Ovary (tissue), 9 donors: ENCODE data around the gene DNM2. TPM values are rescaled to one million over a fixed set of nuclear protein-coding genes. Genes with fewer than 3 reads are reported as not detected.

Experiments
- DNase-seq, 5 donors: peaks; one replicate each; pipeline ENCODE4 v3.0.0-alpha.2; 2019 to 2020
- H3K27ac ChIP-seq, 2 donors: fragments of 200-600 bp; one replicate each; pipeline versions ENCODE4 v1.5.1 to v1.8.0; 2019 to 2022
- H3K27me3 ChIP-seq: fragments of 200-600 bp; one replicate; pipeline ENCODE4 v1.8.0; 2022
- H3K36me3 ChIP-seq: fragments of 200-600 bp; sonication (generic); one replicate; pipeline ENCODE4 v1.5.1; 2019
- H3K4me1 ChIP-seq: one replicate; pipeline ENCODE4 v1.8.1; 2013; ENCODE audit warnings: mild to moderate bottlenecking, moderate library complexity; ENCODE audit not compliant: insufficient read depth
- H3K4me3 ChIP-seq: fragments of 200-600 bp; sonication (generic); one replicate; pipeline ENCODE4 v1.5.1; 2017
- H3K9me3 ChIP-seq, 2 donors: fragments of 200-600 bp in 1 of 2; sonication (generic) in 1 of 2; one replicate each; pipeline versions ENCODE4 v1.5.1 to v1.8.1; 2013 to 2019; ENCODE audit warnings: mild to moderate bottlenecking in 1 of 2, moderate library complexity in 1 of 2
- CTCF ChIP-seq, 3 donors: fragments of 450-650 bp in 2 of 3; fragments of 200-600 bp in 1 of 3; IDR thresholded peaks; one replicate each; pipeline versions ENCODE4 v1.5.1 to v1.8.0; 2016 to 2022; ENCODE audit warnings: antibody characterized with exemption in 3 of 3, mild to moderate bottlenecking in 1 of 3
- EP300 ChIP-seq: sonication (generic); formaldehyde crosslinking; IDR thresholded peaks from one replicate; pipeline ENCODE4 v1.6.1; 2017; ENCODE audit warnings: antibody characterized with exemption
- POLR2A ChIP-seq: fragments of 450-650 bp; IDR thresholded peaks from one replicate; pipeline ENCODE4 v1.6.1; 2017; ENCODE audit warnings: antibody characterized with exemption, mild to moderate bottlenecking, moderate library complexity
- WGBS, 3 donors: extraction: QIAGEN DNeasy Blood & Tissue Kit in 1 of 3; methylation state at CpG; one replicate each; pipeline versions ENCODE4 v1.1.5 to v1.1.7; 2013 to 2017; 5-methylcytosine and 5-hydroxymethylcytosine counted together
- intact Hi-C, 4 donors: fragments of 100-400 bp; cut with DNase I; formaldehyde crosslinking; loops; one replicate each; pipeline versions ENCODE4 v1.11.0 to v1.15.1; 2022 to 2023
- polyA plus RNA-seq, 2 donors: library from polyadenylated mRNA; stranded (reverse); fragments of 200-250 nt in 1 of 2; fragments of 350-450 nt in 1 of 2; fragmentation: Illumina TruSeq in 1 of 2; extraction: RNeasy Lipid Tissue Mini Kit (QIAGEN cat#74804) in 1 of 2; gene quantifications; one replicate each; pipeline ENCODE4 v1.2.3, GENCODE V29; 2013 to 2014
- total RNA-seq, 7 donors: library from RNA; depleted of rRNA in 2 of 7; stranded (reverse); fragments of >200 nt in 2 of 7; fragmentation: NEBNext Ultra II Directional in 3 of 7; extraction: Animal tissue kit (Norgen Biotek cat#: 25700) in 3 of 7; gene quantifications; one replicate each; pipeline versions ENCODE4 v1.1.0 to v1.2.4, GENCODE V29; 2016 to 2023
- donor health status: DM: no; HTN: no; CAD: no; lungs with moderate emphysema.
- donor health status: DM: no; HTN: no; CAD: no.
- donor health status: Bipolar disorder and iron deficiency.
- donor health status: DM: yes; HTN: yes; CAD: no.
- donor health status: DM: no; HTN: no; CAD: no.
- donor health status: DM: yes; HTN: yes; CAD: no.

DNM2 gene
- total and polyA plus RNA-seq, 9 donors, result 51.1 to 121 (median 74.3) TPM

GRCh38 chr19:10730932-10731331, 13.1 kb downstream of the DNM2 start:
- H3K9me3 ChIP-seq, result no peaks in the 10 kb centered on the region
- TF ChIP-seq CTCF (IDR thresholded peaks at IDR 0.05), result no peak
- intact Hi-C loops, result no loop called here
- no peaks in the 10 kb centered on the region for H3K27me3 ChIP-seq
- no peak for DNase-seq
- peaks cover 5% of the 10 kb centered on the region for H3K4me1 ChIP-seq
- 87 to 93% (median 89%) methylated on average over 6 to 12 of the region's 12 CpGs for WGBS, 3 donors
- H3K4me3 ChIP-seq, result no peak overlapping the region
- no peaks in the 10 kb centered on the region for H3K36me3 ChIP-seq
- H3K27ac ChIP-seq, result no peak overlapping the region

GRCh38 chr19:10735741-10736140, 17.9 kb downstream of the DNM2 start:
- intact Hi-C loops, result no loop called here
- Histone ChIP-seq H3K4me1 (peaks cover 2% of the 10 kb centered on the region), H3K4me3 (no peak overlapping the region), H3K36me3 (no peaks in the 10 kb centered on the region), H3K27me3 (no peaks in the 10 kb centered on the region), H3K27ac (no peak overlapping the region), H3K9me3 (no peaks in the 10 kb centered on the region)
- TF ChIP-seq POLR2A, result no peak
- TF ChIP-seq EP300, result no peak
- no peak for TF ChIP-seq CTCF (IDR thresholded peaks at IDR 0.05)
- WGBS, 3 donors, result 83 to 91% (median 89%) methylated on average over 5 of the region's 5 CpGs
- no peak for DNase-seq

GRCh38 chr19:10736189-10736588, 18.3 kb downstream of the DNM2 start:
- TF ChIP-seq CTCF (IDR thresholded peaks at IDR 0.05), result no peak
- TF ChIP-seq POLR2A, result no peak
- no peak for TF ChIP-seq EP300
- no peak for DNase-seq
- H3K9me3 ChIP-seq, result no peaks in the 10 kb centered on the region
- H3K36me3 ChIP-seq, result no peaks in the 10 kb centered on the region
- 71 to 81% (median 76%) methylated on average over 6 of the region's 6 CpGs for WGBS, 3 donors
- no peaks in the 10 kb centered on the region for H3K27me3 ChIP-seq
- peaks cover 2% of the 10 kb centered on the region for H3K4me1 ChIP-seq
- intact Hi-C loops, result no loop called here
- no peak overlapping the region for H3K27ac ChIP-seq
- no peak overlapping the region for H3K4me3 ChIP-seq

- intact Hi-C loops, result no loop called here
- DNase-seq, result no peak
- 82 to 83% (median 82%) methylated on average over 9 of the region's 9 CpGs for WGBS, 3 donors
- H3K36me3 ChIP-seq, result no peaks in the 10 kb centered on the region
- no peaks in the 10 kb centered on the region for H3K27me3 ChIP-seq
- TF ChIP-seq EP300 (no peak), POLR2A (no peak), CTCF (IDR thresholded peaks at IDR 0.05) (no peak)
- H3K4me3 ChIP-seq, result no peak overlapping the region
- peaks cover 2% of the 10 kb centered on the region for H3K4me1 ChIP-seq
- no peak overlapping the region for H3K27ac ChIP-seq
- no peaks in the 10 kb centered on the region for H3K9me3 ChIP-seq
Measured at GRCh38 chr19:10736916-10737551, 19.2 kb downstream of the DNM2 start.
